Activated CD8-positive, alpha-beta T cell treated with anti-CD3 and anti-CD28 coated beads for 36 hours (primary cell): ENCODE results near the gene POU1F1. TPM values are rescaled to one million over a fixed set of nuclear protein-coding genes. Genes with fewer than 3 reads are reported as not detected.
A peak's percentile ranks its signal among the peaks of the same experiment; 100 is the strongest.
"Not testable (repeated sequence)": the region's sequence is repeated elsewhere in the genome, so short reads cannot be mapped to it uniquely, and the experiment has no call there.

Experiments used
- ATAC-seq: fragments of 200-7000 bp; cut with Tn5 transposase; one replicate; pipeline ENCODE4 v1.10.0; 2021; ENCODE audit warnings: mild to moderate bottlenecking, moderate library complexity
- CTCF ChIA-PET: fragments of 350-600 bp; sonication (Branson Sonifier 250); formaldehyde crosslinking; loops from one replicate; lab custom pipeline; 2021; ENCODE audit warnings: antibody characterized with exemption; lab: Charles Lee
- POLR2A ChIA-PET: fragments of 350-600 bp; sonication (Branson Sonifier 250); formaldehyde crosslinking; loops from one replicate; lab custom pipeline; 2021; ENCODE audit warnings: antibody characterized with exemption; lab: Charles Lee
- DNase-seq: peaks from one replicate; pipeline ENCODE4 v3.0.0-alpha.2; 2020
- H3K27ac Mint-ChIP-seq: one replicate; pipeline ENCODE4 v1.8.0; 2021; ENCODE audit warnings: mild to moderate bottlenecking, mixed read lengths
- H3K27me3 Mint-ChIP-seq: one replicate; pipeline ENCODE4 v1.8.0; 2021; ENCODE audit warnings: mixed read lengths
- H3K36me3 Mint-ChIP-seq: one replicate; pipeline ENCODE4 v1.8.0; 2021; ENCODE audit warnings: low read depth, mixed read lengths
- H3K4me1 Mint-ChIP-seq: one replicate; pipeline ENCODE4 v1.8.0; 2021; ENCODE audit warnings: low read depth, mixed read lengths
- H3K4me3 Mint-ChIP-seq: one replicate; pipeline ENCODE4 v1.8.0; 2021; ENCODE audit warnings: mild to moderate bottlenecking, moderate library complexity, mixed read lengths
- H3K9me3 Mint-ChIP-seq: one replicate; pipeline ENCODE4 v1.8.0; 2021; ENCODE audit warnings: mixed read lengths
- intact Hi-C: fragments of 100-400 bp; cut with micrococcal nuclease; formaldehyde crosslinking; loops from one replicate; pipeline ENCODE4 v1.10.0; 2022
- total RNA-seq, 2 experiments: library from RNA; stranded (reverse); gene quantifications; one replicate each; pipeline ENCODE4 v1.2.3, GENCODE V29; 2021
- TF ChIP-seq, protein P1 (sequence below): fragments of 200-600 bp; IDR thresholded peaks from one replicate; pipeline ENCODE4 v1.8.0; 2022; ENCODE audit warnings: antibody characterized with exemption, mild to moderate bottlenecking

POU1F1 gene
- total RNA-seq, 2 experiments from 2014 or later: not detected

DNA sequence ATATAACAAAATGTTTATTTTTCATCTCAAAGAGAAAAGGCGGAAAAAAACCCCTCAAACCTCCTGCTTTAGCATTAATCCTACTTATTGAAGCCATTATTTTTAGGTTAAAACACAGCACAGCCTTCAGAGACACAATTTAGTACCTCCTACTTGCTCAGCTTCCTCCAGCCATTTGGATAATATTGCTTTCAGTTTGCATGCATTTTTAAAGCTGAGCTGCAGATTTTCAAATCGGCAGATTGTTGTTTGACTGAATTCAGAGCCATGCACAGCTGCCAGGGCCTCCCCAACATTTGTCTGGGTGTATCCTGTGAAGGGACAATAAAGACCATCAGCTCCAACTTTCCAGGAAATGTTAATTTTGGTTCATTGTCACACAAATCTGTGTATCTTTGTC is 14.5 kb downstream of the POU1F1 start:
- no peaks in the 10 kb centered on the region for H3K9me3 Mint-ChIP-seq
- H3K4me1 Mint-ChIP-seq: peaks cover 3% of the 10 kb centered on the region
- ATAC-seq: no peak
- CTCF ChIA-PET: interaction anchor here (1.0 to 3.4 kb wide), 4 partner anchors 9 to 851 kb away, joined by 3 to 30 read pairs (median 14); no protein-coding TSS in a partner anchor
- no peak for DNase-seq
- no peak overlapping the region for H3K4me3 Mint-ChIP-seq
- TF ChIP-seq, protein P1, sequence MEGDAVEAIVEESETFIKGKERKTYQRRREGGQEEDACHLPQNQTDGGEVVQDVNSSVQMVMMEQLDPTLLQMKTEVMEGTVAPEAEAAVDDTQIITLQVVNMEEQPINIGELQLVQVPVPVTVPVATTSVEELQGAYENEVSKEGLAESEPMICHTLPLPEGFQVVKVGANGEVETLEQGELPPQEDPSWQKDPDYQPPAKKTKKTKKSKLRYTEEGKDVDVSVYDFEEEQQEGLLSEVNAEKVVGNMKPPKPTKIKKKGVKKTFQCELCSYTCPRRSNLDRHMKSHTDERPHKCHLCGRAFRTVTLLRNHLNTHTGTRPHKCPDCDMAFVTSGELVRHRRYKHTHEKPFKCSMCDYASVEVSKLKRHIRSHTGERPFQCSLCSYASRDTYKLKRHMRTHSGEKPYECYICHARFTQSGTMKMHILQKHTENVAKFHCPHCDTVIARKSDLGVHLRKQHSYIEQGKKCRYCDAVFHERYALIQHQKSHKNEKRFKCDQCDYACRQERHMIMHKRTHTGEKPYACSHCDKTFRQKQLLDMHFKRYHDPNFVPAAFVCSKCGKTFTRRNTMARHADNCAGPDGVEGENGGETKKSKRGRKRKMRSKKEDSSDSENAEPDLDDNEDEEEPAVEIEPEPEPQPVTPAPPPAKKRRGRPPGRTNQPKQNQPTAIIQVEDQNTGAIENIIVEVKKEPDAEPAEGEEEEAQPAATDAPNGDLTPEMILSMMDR: no peak
- H3K27me3 Mint-ChIP-seq: no peaks in the 10 kb centered on the region
- H3K36me3 Mint-ChIP-seq: peaks cover 1% of the 10 kb centered on the region
- intact Hi-C loops: loop anchor here (10.0 kb wide), 1 partner anchor 53 kb away; no protein-coding TSS in a partner anchor
- H3K27ac Mint-ChIP-seq: no peak overlapping the region
- POLR2A ChIA-PET: interaction anchor here (0.6 kb wide), 1 partner anchor 86 kb away, joined by 3 read pairs; no protein-coding TSS in a partner anchor

DNA sequence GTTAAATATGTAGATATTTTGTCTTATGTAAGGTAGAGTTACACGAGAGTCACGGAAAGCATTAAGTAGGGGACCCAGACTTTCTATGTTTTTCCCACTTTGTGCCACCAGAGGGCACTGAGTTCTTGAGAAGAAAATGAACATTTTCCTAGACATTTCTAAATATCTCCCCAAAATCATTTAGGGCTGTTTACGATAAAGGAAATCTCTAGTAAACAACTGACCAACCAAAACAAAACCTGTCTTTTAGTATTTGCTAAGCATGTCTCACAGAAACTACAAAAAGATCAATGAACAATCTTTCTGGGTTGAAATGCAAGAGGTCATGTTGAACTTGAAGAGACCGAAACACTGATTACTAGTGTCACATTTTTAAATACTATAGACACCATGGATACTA is 16.1 kb downstream of the POU1F1 start:
- H3K36me3 Mint-ChIP-seq: peaks cover 3% of the 10 kb centered on the region
- H3K27ac Mint-ChIP-seq: no peak overlapping the region
- no peaks in the 10 kb centered on the region for H3K9me3 Mint-ChIP-seq
- DNase-seq (peak; percentile 69), ATAC-seq (peak; percentile 55)
- TF ChIP-seq, protein P1: peak; percentile 75
- H3K4me3 Mint-ChIP-seq: no peak overlapping the region
- intact Hi-C loops: loop anchor here (10.0 kb wide), 1 partner anchor 55 kb away; no protein-coding TSS in a partner anchor
- ChIA-PET CTCF (interaction anchor here (0.6 to 3.4 kb wide), 21 partner anchors 9 to 722 kb away, joined by 3 to 30 read pairs (median 5); partner anchors contain the start of gene CHMP2B), POLR2A (interaction anchor here (0.6 kb wide), 1 partner anchor 34 kb away, joined by 3 read pairs; no protein-coding TSS in a partner anchor)
- H3K27me3 Mint-ChIP-seq: no peaks in the 10 kb centered on the region
- H3K4me1 Mint-ChIP-seq: peaks cover 3% of the 10 kb centered on the region

DNA sequence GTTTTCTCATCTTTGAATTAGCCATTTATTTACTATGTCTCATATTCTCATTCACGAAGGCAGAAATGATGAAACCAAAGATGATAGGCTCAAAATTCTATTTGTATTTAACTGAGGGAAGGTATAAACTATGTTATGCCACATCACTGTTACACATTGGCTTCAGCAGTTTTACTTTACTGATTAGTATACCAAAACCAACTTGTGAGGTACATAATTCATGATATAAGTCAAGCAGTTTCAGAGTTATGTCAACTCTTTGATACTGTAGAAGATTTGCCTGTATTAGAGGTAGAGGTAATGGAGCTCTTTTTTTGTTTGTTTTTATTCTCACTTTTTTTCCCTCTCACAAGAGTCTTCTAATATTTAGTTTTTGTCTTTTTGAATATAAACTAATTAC is 26.4 kb downstream of the POU1F1 start:
- Mint-ChIP-seq H3K9me3 (no peaks in the 10 kb centered on the region), H3K27ac (no peak overlapping the region), H3K4me1 (peaks cover 9% of the 10 kb centered on the region), H3K4me3 (no peak overlapping the region), H3K27me3 (no peaks in the 10 kb centered on the region), H3K36me3 (peaks cover 14% of the 10 kb centered on the region)
- intact Hi-C loops: no loop called here
- ATAC-seq: no peak
- ChIA-PET POLR2A (no interaction called here), CTCF (interaction anchor here (2.8 kb wide), 1 partner anchor 10 kb away, joined by 22 read pairs; no protein-coding TSS in a partner anchor)
- TF ChIP-seq, protein P1: no peak
- no peak for DNase-seq

DNA sequence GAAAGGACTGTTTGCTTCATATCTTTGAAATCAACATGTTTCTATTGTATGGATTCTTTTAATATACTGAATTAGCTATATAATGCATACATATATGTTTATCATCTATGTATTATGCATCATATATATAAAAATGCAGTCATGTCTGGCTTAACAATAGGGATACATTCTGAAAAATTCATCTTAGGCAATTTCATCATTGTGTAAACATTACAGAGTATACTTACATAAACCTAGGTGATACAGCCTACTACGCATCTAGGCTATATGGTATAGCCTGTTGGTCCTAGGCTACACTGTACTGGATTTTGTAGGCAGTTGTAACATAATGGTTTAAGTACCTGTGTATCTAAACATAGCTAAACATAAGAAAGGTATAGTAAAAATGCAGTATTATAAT is 27.6 kb downstream of the POU1F1 start:
- H3K27me3 Mint-ChIP-seq: no peaks in the 10 kb centered on the region
- H3K4me1 Mint-ChIP-seq: peaks cover 11% of the 10 kb centered on the region
- DNase-seq: no peak
- no peak overlapping the region for H3K4me3 Mint-ChIP-seq
- TF ChIP-seq, protein P1: no peak
- intact Hi-C loops: no loop called here
- ATAC-seq: no peak
- no peaks in the 10 kb centered on the region for H3K9me3 Mint-ChIP-seq
- ChIA-PET CTCF (interaction anchor here (4.4 kb wide), 1 partner anchor 11 kb away, joined by 25 read pairs; no protein-coding TSS in a partner anchor), POLR2A (no interaction called here)
- H3K36me3 Mint-ChIP-seq: peaks cover 14% of the 10 kb centered on the region
- no peak overlapping the region for H3K27ac Mint-ChIP-seq

DNA sequence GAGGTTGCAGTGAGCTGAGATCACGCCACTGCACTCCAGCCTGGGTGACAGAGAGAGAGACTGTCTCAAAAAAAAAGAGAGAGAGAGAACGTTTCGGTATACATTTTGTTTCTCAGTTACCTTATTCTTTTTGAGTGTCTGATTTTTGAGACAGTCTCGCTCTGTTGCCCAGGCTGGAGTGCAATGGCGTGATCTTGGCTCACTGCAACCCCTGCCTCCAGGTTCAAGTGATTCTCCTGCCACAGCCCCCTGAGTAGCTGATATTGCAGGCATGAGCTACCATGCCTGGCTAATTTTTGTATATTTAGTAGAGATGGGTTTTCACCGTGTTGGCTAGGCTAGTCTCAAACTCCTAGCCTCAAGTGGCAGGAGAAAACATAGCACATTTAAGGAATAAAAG is 28.2 kb downstream of the POU1F1 start:
- Mint-ChIP-seq H3K36me3 (peaks cover 16% of the 10 kb centered on the region), H3K4me1 (peaks cover 12% of the 10 kb centered on the region)
- intact Hi-C loops, H3K27ac Mint-ChIP-seq, ATAC-seq, H3K27me3 Mint-ChIP-seq, H3K9me3 Mint-ChIP-seq, DNase-seq, POLR2A ChIA-PET, H3K4me3 Mint-ChIP-seq: not testable (repeated sequence)
- CTCF ChIA-PET: interaction anchor here (4.4 kb wide), 1 partner anchor 12 kb away, joined by 25 read pairs; no protein-coding TSS in a partner anchor
